Activated CD4-positive, alpha-beta T cell treated with anti-CD3 and anti-CD28 coated beads for 36 hours (primary cell): ENCODE results near the gene MED13L. TPM values are rescaled to one million over a fixed set of nuclear protein-coding genes. Genes with fewer than 3 reads are reported as not detected.

ENCODE experiments used
- ATAC-seq: fragments of 200-7000 bp; cut with Tn5 transposase; one replicate; pipeline ENCODE4 v1.10.0; 2021; ENCODE audit warnings: mild to moderate bottlenecking, moderate library complexity
- CTCF ChIA-PET: fragments of 350-600 bp; sonication (Branson Sonifier 250); formaldehyde crosslinking; loops from one replicate; lab custom pipeline; 2021; ENCODE audit warnings: antibody characterized with exemption; lab: Charles Lee
- POLR2A ChIA-PET: fragments of 350-600 bp; sonication (Branson Sonifier 250); formaldehyde crosslinking; loops from one replicate; lab custom pipeline; 2021; ENCODE audit warnings: antibody characterized with exemption, inconsistent platforms; lab: Charles Lee
- DNase-seq: peaks from one replicate; pipeline ENCODE4 v3.0.0-alpha.2; 2020
- H3K27ac Mint-ChIP-seq: one replicate; pipeline ENCODE4 v1.8.0; 2021; ENCODE audit warnings: mixed read lengths
- H3K27me3 Mint-ChIP-seq: one replicate; pipeline ENCODE4 v1.8.0; 2021; ENCODE audit warnings: mixed read lengths
- H3K36me3 Mint-ChIP-seq: one replicate; pipeline ENCODE4 v1.8.0; 2021; ENCODE audit warnings: low read depth, mixed read lengths
- H3K4me1 Mint-ChIP-seq: one replicate; pipeline ENCODE4 v1.8.0; 2021; ENCODE audit warnings: mixed read lengths
- H3K4me3 Mint-ChIP-seq: one replicate; pipeline ENCODE4 v1.8.0; 2021; ENCODE audit warnings: mild to moderate bottlenecking, moderate library complexity, mixed read lengths
- H3K9me3 Mint-ChIP-seq: one replicate; pipeline ENCODE4 v1.8.0; 2021; ENCODE audit warnings: low read depth, mixed read lengths
- intact Hi-C, 2 experiments: fragments of 100-400 bp; cut with DNase I in 1 of 2; cut with micrococcal nuclease in 1 of 2; formaldehyde crosslinking; loops; one replicate each; pipeline versions ENCODE4 v1.14.2 to v1.15.1; 2022 to 2024; cut with DNase I, micrococcal nuclease
- total RNA-seq, 2 experiments: library from RNA; stranded (reverse); gene quantifications; one replicate each; pipeline ENCODE4 v1.2.3, GENCODE V29; 2021

The MED13L gene
- total RNA-seq, 2 experiments from 2014 or later = 38.5 to 41.9 TPM

DNA sequence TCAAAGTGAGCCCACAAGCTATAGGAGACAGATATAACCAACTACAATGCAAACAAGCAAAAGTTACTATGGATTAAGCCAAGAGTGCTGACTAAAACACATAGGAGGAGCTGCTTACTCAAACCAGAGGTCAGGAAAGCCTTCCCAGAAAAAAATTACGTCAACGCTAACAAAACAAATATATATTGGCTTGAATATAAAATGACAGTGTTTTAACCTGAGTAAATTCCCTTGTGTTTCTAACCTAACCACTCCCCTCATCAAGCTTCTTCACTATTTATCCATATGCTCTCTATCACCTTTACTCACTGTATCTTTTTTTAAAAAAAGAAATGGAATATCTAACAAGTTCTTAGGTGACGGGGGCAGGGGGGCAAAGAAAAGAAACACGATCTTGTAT lies 115.9 kb downstream of the MED13L start:
- no peak for DNase-seq
- intact Hi-C loops = no loop called here
- CTCF ChIA-PET = interaction anchor here (1.2 kb wide), 1 partner anchor 33 kb away, joined by 3 read pairs; no protein-coding TSS in a partner anchor
- Mint-ChIP-seq H3K4me1 (peaks cover 65% of the 10 kb centered on the region), H3K27me3 (no peaks in the 10 kb centered on the region), H3K9me3 (no peaks in the 10 kb centered on the region), H3K4me3 (no peak overlapping the region), H3K27ac (no peak overlapping the region), H3K36me3 (no peaks in the 10 kb centered on the region)
- POLR2A ChIA-PET = interaction anchor here (0.5 kb wide), 1 partner anchor 223 kb away, joined by 3 read pairs; no protein-coding TSS in a partner anchor
- ATAC-seq = no peak

DNA sequence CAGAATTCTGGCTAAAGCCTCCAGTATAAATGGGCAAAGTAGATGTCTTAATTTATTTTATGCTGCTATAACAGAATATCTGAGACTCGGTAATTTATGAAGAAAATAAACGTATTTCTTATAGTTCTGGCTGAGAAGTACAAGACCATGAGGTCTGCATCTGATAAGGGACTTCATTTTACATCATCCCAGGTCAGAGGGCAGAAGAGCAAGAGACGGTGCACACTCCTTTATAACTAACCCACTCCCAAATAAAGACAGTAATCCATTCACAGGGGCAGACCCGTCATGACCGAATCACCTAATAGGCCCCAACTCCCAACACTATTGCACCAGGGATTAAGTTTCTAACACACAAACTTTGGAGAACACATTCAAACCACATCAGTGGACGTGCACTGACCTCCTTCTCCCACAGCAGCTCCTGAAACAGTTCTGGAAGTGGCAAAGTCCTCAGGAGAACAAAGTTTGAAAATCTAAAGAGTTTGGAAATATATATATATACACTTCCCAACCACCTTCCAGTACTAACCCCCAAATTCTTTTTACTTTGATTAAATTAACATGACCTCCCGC lies 116.5 kb downstream of the MED13L start:
- DNase-seq (no peak), ATAC-seq (no peak)
- H3K9me3 Mint-ChIP-seq = no peaks in the 10 kb centered on the region
- H3K27me3 Mint-ChIP-seq = no peaks in the 10 kb centered on the region
- no peaks in the 10 kb centered on the region for H3K36me3 Mint-ChIP-seq
- H3K4me3 Mint-ChIP-seq = no peak overlapping the region
- peaks cover 59% of the 10 kb centered on the region for H3K4me1 Mint-ChIP-seq
- H3K27ac Mint-ChIP-seq = no peak overlapping the region
- ChIA-PET POLR2A (interaction anchor here (0.5 kb wide), 1 partner anchor 224 kb away, joined by 3 read pairs; no protein-coding TSS in a partner anchor), CTCF (interaction anchor here (0.7 kb wide), 1 partner anchor 12 kb away, joined by 4 read pairs; no protein-coding TSS in a partner anchor)
- intact Hi-C loops = no loop called here

DNA sequence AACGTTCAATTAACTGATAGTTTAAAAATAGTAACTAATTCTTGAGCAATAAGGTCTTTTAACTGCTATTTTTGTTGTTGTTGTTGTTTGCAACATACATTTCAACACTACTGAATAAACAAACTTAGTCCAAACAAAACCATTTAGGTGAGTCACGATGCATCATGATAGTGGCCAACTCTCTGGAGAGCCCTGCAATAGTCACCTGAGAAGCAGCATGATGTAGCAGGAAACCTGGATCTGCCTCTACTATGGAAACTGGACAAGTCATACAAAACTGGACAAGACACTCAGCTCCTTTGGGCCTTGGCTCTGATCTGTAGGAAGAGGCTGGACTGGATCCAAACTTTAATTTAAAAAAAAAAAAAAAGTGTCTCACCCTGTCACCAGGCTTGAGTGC lies 117.3 kb downstream of the MED13L start:
- intact Hi-C loops = no loop called here
- ChIA-PET POLR2A (no interaction called here), CTCF (interaction anchor here (0.7 kb wide), 3 partner anchors 11 to 548 kb away, joined by 3 to 4 read pairs (median 3); no protein-coding TSS in a partner anchor)
- no peaks in the 10 kb centered on the region for H3K36me3 Mint-ChIP-seq
- ATAC-seq = no peak
- no peak for DNase-seq
- H3K9me3 Mint-ChIP-seq = no peaks in the 10 kb centered on the region
- H3K4me3 Mint-ChIP-seq = no peak overlapping the region
- no peak overlapping the region for H3K27ac Mint-ChIP-seq
- no peaks in the 10 kb centered on the region for H3K27me3 Mint-ChIP-seq
- peaks cover 54% of the 10 kb centered on the region for H3K4me1 Mint-ChIP-seq

DNA sequence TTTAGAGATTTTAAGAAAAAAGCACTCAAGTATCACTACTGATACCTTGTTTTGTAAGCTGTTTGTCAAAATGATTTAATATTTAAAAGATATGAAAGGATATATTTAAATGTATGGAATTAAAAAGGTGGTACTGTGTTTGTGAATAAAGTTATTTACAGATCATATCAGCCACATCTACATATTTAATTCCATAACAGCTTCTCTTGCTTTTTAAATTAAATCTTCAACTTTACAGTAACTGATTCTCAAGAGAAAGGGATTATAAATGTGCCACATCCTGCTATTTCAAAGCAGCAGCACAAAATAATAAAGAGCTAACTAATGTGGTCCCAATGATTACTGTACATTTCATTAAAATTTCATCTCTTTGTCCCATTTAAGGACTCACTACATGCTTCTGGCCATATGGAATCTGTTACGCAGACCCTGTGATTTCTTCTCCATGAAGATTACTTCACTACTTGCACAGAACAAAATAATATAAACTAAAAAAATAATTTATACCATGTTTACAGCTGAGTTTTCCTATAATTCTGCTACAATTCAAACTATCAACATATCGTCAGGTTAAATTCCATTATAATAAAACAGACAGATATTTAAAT lies 117.8 kb downstream of the MED13L start:
- no peak overlapping the region for H3K27ac Mint-ChIP-seq
- ChIA-PET CTCF (interaction anchor here (0.6 to 0.7 kb wide), 4 partner anchors 9 to 549 kb away, joined by 3 to 4 read pairs (median 3); no protein-coding TSS in a partner anchor), POLR2A (interaction anchor here (0.6 kb wide), 1 partner anchor 16 kb away, joined by 8 read pairs; no protein-coding TSS in a partner anchor)
- DNase-seq = no peak
- H3K9me3 Mint-ChIP-seq = no peaks in the 10 kb centered on the region
- ATAC-seq = no peak
- intact Hi-C loops = no loop called here
- no peak overlapping the region for H3K4me3 Mint-ChIP-seq
- no peaks in the 10 kb centered on the region for H3K27me3 Mint-ChIP-seq
- H3K4me1 Mint-ChIP-seq = peaks cover 50% of the 10 kb centered on the region
- no peaks in the 10 kb centered on the region for H3K36me3 Mint-ChIP-seq

DNA sequence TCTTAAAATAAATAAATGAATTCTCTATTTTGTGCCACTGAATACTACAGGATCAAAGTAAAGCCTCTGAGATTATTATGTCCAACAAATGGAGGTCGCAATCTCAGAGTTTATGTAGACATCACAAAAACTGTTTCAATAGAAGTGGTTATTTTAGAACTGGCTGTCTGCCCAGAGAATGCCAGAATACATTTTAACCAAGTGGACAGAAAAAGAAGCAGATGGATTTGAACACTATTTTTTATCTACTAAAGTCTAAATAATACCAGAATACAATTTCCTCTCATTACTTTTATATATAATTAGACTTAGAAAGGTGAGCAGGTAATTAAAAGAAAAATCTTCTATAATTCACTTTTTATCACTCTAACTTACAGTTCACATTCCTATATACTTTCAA lies 118.3 kb downstream of the MED13L start:
- Mint-ChIP-seq H3K27ac (no peak overlapping the region), H3K27me3 (no peaks in the 10 kb centered on the region), H3K36me3 (no peaks in the 10 kb centered on the region), H3K9me3 (no peaks in the 10 kb centered on the region), H3K4me3 (no peak overlapping the region), H3K4me1 (peaks cover 46% of the 10 kb centered on the region)
- DNase-seq (no peak), ATAC-seq (no peak)
- CTCF ChIA-PET = interaction anchor here (0.6 kb wide), 2 partner anchors 9 to 195 kb away, joined by 3 to 4 read pairs; no protein-coding TSS in a partner anchor
- POLR2A ChIA-PET = interaction anchor here (0.6 kb wide), 1 partner anchor 16 kb away, joined by 8 read pairs; no protein-coding TSS in a partner anchor
- intact Hi-C loops = no loop called here

DNA sequence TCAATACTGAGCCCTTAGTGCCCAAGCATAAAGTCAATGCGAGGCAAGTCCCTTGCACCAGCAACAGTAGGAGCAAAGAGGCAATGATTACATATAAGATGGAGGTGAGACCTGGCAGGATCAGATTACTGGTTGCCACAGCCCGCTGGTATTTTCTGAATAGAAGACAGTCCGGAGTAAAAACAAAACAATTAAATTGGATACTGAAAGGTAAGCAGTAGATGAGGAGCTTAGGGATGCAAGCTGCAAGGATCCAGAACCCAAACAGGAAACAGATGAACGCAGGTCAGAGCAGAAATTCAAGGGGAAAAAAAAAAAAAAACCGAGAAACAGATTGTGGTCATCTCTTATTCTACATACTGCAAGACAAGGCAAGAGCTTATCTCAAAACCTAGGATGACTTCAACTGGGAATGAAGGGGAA lies 119.6 kb downstream of the MED13L start:
- no peaks in the 10 kb centered on the region for H3K36me3 Mint-ChIP-seq
- ChIA-PET POLR2A (no interaction called here), CTCF (no interaction called here)
- peaks cover 53% of the 10 kb centered on the region for H3K4me1 Mint-ChIP-seq
- no peak for DNase-seq
- no peak for ATAC-seq
- H3K27me3 Mint-ChIP-seq = no peaks in the 10 kb centered on the region
- peak overlapping the region; percentile 8 for H3K27ac Mint-ChIP-seq
- H3K4me3 Mint-ChIP-seq = no peak overlapping the region
- intact Hi-C loops = no loop called here
- no peaks in the 10 kb centered on the region for H3K9me3 Mint-ChIP-seq

DNA sequence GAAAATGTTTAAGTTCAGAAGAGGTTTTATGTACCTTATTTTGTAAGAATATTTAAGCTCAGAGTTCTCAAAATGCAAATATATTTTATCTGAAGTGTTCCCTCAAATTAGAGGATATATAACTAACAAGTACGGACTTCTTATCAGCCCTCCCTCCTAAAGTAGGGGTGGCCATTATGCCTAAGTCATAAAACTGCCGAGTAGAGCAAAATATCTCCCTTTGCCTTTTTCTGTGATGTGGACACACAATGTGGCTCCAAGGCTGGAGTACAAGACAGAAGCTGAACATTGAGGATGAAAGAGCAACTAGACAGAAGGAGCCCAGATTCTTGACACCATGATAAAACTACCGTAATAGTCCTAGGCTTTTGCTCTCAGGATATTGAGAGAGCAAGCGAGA lies 120.9 kb downstream of the MED13L start:
- H3K9me3 Mint-ChIP-seq = no peaks in the 10 kb centered on the region
- DNase-seq (no peak), ATAC-seq (no peak)
- H3K27ac Mint-ChIP-seq = no peak overlapping the region
- CTCF ChIA-PET = interaction anchor here (0.9 kb wide), 1 partner anchor 9 kb away, joined by 4 read pairs; no protein-coding TSS in a partner anchor
- no peak overlapping the region for H3K4me3 Mint-ChIP-seq
- no peaks in the 10 kb centered on the region for H3K27me3 Mint-ChIP-seq
- intact Hi-C loops = no loop called here
- H3K36me3 Mint-ChIP-seq = no peaks in the 10 kb centered on the region
- POLR2A ChIA-PET = no interaction called here
- H3K4me1 Mint-ChIP-seq = peaks cover 56% of the 10 kb centered on the region

DNA sequence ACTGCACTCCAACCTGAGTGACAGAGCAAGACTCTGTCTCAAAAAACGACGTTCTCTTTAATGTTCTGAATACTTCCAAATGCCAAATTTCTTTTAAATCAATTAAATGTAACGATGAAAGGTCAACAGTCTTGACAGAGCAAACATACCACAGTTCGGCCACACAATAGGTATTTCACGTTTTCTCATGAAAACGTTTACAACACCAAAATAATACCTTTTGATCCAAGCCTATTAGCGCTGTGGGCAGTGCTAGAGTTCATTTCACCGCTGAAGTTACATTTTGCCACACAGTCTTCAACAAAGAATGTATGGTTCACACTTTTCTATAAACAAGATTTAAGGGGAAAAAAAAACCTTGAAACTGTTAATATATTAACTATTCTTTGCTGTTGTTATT lies 122.1 kb downstream of the MED13L start:
- Mint-ChIP-seq H3K9me3 (no peaks in the 10 kb centered on the region), H3K4me1 (peaks cover 58% of the 10 kb centered on the region), H3K36me3 (no peaks in the 10 kb centered on the region), H3K27ac (no peak overlapping the region), H3K4me3 (no peak overlapping the region), H3K27me3 (no peaks in the 10 kb centered on the region)
- ChIA-PET POLR2A (no interaction called here), CTCF (no interaction called here)
- intact Hi-C loops = no loop called here
- ATAC-seq = no peak
- DNase-seq = no peak

DNA sequence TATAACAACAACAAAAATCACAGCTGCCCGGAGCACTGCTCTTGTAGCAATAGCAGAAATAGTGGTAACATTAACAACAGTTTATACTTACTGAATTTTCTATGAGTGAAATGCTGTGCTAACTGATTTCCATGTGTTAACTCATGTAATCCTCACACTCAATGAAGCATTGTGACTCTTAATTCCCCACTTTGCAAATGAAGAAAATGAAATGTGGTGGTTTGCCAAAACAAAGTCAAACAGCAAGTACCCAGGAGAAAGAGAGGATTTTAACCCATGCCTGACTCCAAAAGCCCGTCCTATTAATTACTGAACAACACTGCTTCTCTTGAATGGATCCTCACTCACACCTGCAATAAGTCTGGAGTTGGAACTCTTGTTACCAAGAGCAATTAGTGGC lies 123.5 kb downstream of the MED13L start:
- H3K36me3 Mint-ChIP-seq = no peaks in the 10 kb centered on the region
- H3K4me3 Mint-ChIP-seq = no peak overlapping the region
- CTCF ChIA-PET = no interaction called here
- intact Hi-C loops = no loop called here
- H3K4me1 Mint-ChIP-seq = peaks cover 69% of the 10 kb centered on the region
- ATAC-seq = no peak
- no peaks in the 10 kb centered on the region for H3K27me3 Mint-ChIP-seq
- no peaks in the 10 kb centered on the region for H3K9me3 Mint-ChIP-seq
- no peak for DNase-seq
- POLR2A ChIA-PET = no interaction called here
- no peak overlapping the region for H3K27ac Mint-ChIP-seq

DNA sequence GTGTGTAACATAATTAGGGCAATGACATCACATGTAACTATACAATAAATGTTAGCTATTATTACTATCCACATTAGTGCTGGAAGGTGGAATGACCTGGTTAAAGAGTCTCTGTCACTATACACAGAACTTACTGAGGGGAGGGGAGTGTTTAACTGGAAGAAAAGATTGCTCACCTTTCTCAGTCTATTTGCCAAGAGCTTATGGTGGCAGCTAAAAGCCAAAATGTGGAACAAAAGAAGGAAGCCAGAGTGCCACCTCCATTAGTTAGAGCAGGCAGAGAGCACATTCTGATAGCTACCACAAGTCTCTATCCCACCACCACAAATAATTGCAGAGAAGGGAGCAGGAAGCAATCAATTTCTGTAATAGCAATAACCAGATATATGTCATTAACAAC lies 124.4 kb downstream of the MED13L start:
- no peaks in the 10 kb centered on the region for H3K27me3 Mint-ChIP-seq
- no peak overlapping the region for H3K4me3 Mint-ChIP-seq
- no peaks in the 10 kb centered on the region for H3K36me3 Mint-ChIP-seq
- ChIA-PET CTCF (interaction anchor here (0.9 kb wide), 1 partner anchor 16 kb away, joined by 3 read pairs; no protein-coding TSS in a partner anchor), POLR2A (no interaction called here)
- H3K9me3 Mint-ChIP-seq = no peaks in the 10 kb centered on the region
- peaks cover 70% of the 10 kb centered on the region for H3K4me1 Mint-ChIP-seq
- ATAC-seq (peak; percentile 44), DNase-seq (no peak)
- intact Hi-C loops = no loop called here
- H3K27ac Mint-ChIP-seq = no peak overlapping the region

DNA sequence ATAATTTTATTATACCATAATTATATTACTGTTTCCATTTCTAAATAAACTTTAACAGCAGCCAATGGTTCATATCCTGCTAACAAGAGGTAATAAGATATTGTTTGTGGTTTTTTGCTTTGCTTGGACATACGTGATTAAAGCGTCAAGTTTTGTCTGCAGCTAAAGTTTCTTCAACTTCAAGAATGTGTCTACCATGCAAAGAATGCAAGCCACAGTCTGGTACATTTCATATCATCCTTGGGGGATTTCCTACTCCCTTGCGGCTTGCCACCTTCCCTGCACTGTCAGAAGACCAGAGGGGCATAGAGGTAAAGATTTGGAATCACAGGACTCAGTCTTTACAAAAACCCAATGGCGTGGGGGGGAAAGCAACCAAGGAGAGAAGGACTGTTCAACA lies 125.2 kb downstream of the MED13L start:
- intact Hi-C loops = no loop called here
- Mint-ChIP-seq H3K36me3 (no peaks in the 10 kb centered on the region), H3K27me3 (no peaks in the 10 kb centered on the region), H3K27ac (no peak overlapping the region), H3K4me3 (no peak overlapping the region), H3K9me3 (no peaks in the 10 kb centered on the region), H3K4me1 (peaks cover 61% of the 10 kb centered on the region)
- ATAC-seq (peak; percentile 33), DNase-seq (peak; percentile 21)
- CTCF ChIA-PET = no interaction called here
- POLR2A ChIA-PET = no interaction called here
